ENCODE data around the gene IQCN. TPM values are rescaled to one million over a fixed set of nuclear protein-coding genes. Genes with fewer than 3 reads are reported as not detected.

Gene IQCN
- total and polyA plus RNA-seq, 2 donors (not counting 1 experiment from before 2014, with no cell fraction given) = 52.0 to 63.6 TPM

DNA sequence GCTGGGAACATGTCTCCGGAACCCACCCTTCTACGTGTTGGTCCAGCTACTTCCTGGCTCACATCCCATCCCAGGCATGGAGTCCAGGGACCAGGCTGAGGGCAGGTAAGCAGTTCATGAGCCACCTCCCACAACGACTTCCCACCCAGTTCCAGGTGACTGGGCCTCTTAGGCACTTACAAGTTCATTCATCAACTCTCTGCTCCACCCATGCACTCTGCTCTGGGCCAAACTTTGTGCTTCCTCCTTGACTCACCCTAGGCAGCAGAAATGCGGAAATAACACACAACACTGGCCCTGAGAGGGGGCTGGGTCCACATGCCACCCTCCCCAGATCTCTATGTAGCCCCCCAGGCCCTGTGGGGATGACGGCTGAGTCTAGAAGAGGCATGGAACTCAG, 20.5 kb downstream of the IQCN start:
- Histone ChIP-seq H3K9me3 (ENCODE audit: control extremely low read depth in 1 of 3, control insufficient read depth in 2 of 3, insufficient read depth in 1 of 3, low read length in 2 of 3) (peaks cover 0 to 12% (median 2%) of the 10 kb centered on the region in 3 donors), H3K9ac (ENCODE audit: low read length) (no peak overlapping the region), H3K27ac (ENCODE audit: low read length in 2 of 2) (no peak overlapping the region), H3K27me3 (replicated peaks in 1 of 4; ENCODE audit: control extremely low read depth in 1 of 4, control insufficient read depth in 3 of 4, insufficient read depth in 4 of 4, low read length in 3 of 4) (peaks cover 0 to 22% (median 2%) of the 10 kb centered on the region in 4 experiments), H3K4me3 (ENCODE audit: control extremely low read depth in 1 of 5, extremely low read depth in 1 of 5, insufficient read depth in 1 of 5, low read depth in 2 of 5, low read length in 4 of 5) (no peak overlapping the region), H3K4me1 (ENCODE audit: control insufficient read depth in 2 of 2, insufficient read depth in 2 of 2, low read length in 2 of 2) (peaks cover 28 to 38% of the 10 kb centered on the region in 2 donors), H3K36me3 (replicated peaks in 1 of 2; ENCODE audit: control extremely low read depth in 1 of 2, control insufficient read depth in 1 of 2, extremely low read depth in 1 of 2, insufficient read depth in 2 of 2, low read length in 1 of 2) (peaks cover 0 to 5% of the 10 kb centered on the region in 2 experiments), H3K79me2 (ENCODE audit: control insufficient read depth, insufficient read depth, low read length) (peaks cover 3% of the 10 kb centered on the region), H4K20me1 (ENCODE audit: control insufficient read depth, insufficient read depth, low read length, poor library complexity, severe bottlenecking) (peaks cover 21% of the 10 kb centered on the region), H3K4me2 (replicated peaks; ENCODE audit: low read depth, low read length, poor library complexity, severe bottlenecking) (peak overlapping the region; percentile 38), H2AFZ (ENCODE audit: insufficient read depth, low read depth, low read length, poor library complexity, severe bottlenecking) (no peak overlapping the region)
- DNase-seq = peak; percentile 74
- POLR2A ChIA-PET = interaction anchor here (0.7 to 1.5 kb wide), 3 partner anchors 17 to 75 kb away, joined by 3 to 5 read pairs (median 4); no protein-coding TSS in a partner anchor
- H3K4me1 Mint-ChIP-seq = peaks cover 29% of the 10 kb centered on the region
- peak overlapping the region; percentile 18 for H3K27ac Mint-ChIP-seq
- CTCF ChIA-PET = interaction anchor here (0.6 to 8.0 kb wide), 23 partner anchors 10 to 257 kb away, joined by 3 to 152 read pairs (median 7); partner anchors contain the start of genes ARRDC2, JUND, LSM4 and MPV17L2
- TF ChIP-seq, protein P1, sequence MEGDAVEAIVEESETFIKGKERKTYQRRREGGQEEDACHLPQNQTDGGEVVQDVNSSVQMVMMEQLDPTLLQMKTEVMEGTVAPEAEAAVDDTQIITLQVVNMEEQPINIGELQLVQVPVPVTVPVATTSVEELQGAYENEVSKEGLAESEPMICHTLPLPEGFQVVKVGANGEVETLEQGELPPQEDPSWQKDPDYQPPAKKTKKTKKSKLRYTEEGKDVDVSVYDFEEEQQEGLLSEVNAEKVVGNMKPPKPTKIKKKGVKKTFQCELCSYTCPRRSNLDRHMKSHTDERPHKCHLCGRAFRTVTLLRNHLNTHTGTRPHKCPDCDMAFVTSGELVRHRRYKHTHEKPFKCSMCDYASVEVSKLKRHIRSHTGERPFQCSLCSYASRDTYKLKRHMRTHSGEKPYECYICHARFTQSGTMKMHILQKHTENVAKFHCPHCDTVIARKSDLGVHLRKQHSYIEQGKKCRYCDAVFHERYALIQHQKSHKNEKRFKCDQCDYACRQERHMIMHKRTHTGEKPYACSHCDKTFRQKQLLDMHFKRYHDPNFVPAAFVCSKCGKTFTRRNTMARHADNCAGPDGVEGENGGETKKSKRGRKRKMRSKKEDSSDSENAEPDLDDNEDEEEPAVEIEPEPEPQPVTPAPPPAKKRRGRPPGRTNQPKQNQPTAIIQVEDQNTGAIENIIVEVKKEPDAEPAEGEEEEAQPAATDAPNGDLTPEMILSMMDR (IDR thresholded peaks at IDR 0.05) = no peak
- TF ChIP-seq EZH2 (IDR thresholded peaks at IDR 0.05; ENCODE audit: borderline replicate concordance, insufficient read depth, low read depth, low read length, poor library complexity, severe bottlenecking) = no peak
- peak overlapping the region; percentile 21 for H3K4me3 Mint-ChIP-seq
- WGBS (ENCODE audit: insufficient coverage) = 65% methylated on average over 4 of the region's 5 CpGs
- ATAC-seq (ENCODE audit: low read depth) = peak; percentile 71
- peaks cover 4% of the 10 kb centered on the region for H3K27me3 Mint-ChIP-seq
- H3K9me3 Mint-ChIP-seq (ENCODE audit: insufficient read depth) = no peaks in the 10 kb centered on the region
- intact Hi-C loops (cut with micrococcal nuclease) = loop anchor here (2.0 to 5.0 kb wide), 3 partner anchors 49 to 247 kb away; partner anchors contain the start of genes MAST3 and RAB3A

DNA sequence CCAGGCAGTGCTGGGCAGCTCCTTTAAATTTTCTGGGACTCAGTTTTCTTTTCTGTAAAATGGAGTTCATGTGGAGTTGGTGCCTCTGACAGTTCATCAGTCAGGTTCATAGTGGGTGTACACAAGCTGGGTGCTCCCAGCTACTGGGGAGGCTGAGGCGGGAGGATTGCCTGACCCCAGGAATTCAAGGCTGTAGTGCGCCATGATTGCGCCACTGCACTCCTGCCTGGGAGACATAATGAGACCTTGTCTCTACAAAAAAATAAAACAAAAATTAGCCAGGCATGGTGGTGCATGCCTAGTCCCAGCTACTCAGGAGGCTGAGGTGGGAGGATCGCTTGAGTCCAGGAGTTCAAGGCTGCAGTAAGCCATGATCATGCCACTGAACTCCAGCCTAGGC, 21.1 kb downstream of the IQCN start:
- Mint-ChIP-seq H3K4me3 (no peak overlapping the region), H3K27ac (no peak overlapping the region), H3K4me1 (peaks cover 29% of the 10 kb centered on the region), H3K9me3 (ENCODE audit: insufficient read depth) (no peaks in the 10 kb centered on the region), H3K27me3 (peaks cover 4% of the 10 kb centered on the region)
- Histone ChIP-seq H3K36me3 (replicated peaks in 1 of 2; ENCODE audit: control extremely low read depth in 1 of 2, control insufficient read depth in 1 of 2, extremely low read depth in 1 of 2, insufficient read depth in 2 of 2, low read length in 1 of 2) (peaks cover 0 to 5% of the 10 kb centered on the region in 2 experiments), H3K4me2 (replicated peaks; ENCODE audit: low read depth, low read length, poor library complexity, severe bottlenecking) (no peak overlapping the region), H3K4me1 (ENCODE audit: control insufficient read depth in 2 of 2, insufficient read depth in 2 of 2, low read length in 2 of 2) (peaks cover 28 to 38% of the 10 kb centered on the region in 2 donors), H3K4me3 (ENCODE audit: control extremely low read depth in 1 of 5, extremely low read depth in 1 of 5, insufficient read depth in 1 of 5, low read depth in 2 of 5, low read length in 4 of 5) (no peak overlapping the region), H3K9me3 (ENCODE audit: control extremely low read depth in 1 of 3, control insufficient read depth in 2 of 3, insufficient read depth in 1 of 3, low read length in 2 of 3) (peaks cover 0 to 12% (median 2%) of the 10 kb centered on the region in 3 donors), H2AFZ (ENCODE audit: insufficient read depth, low read depth, low read length, poor library complexity, severe bottlenecking) (no peak overlapping the region), H3K27ac (ENCODE audit: low read length in 2 of 2) (no peak overlapping the region), H3K27me3 (replicated peaks in 1 of 4; ENCODE audit: control extremely low read depth in 1 of 4, control insufficient read depth in 3 of 4, insufficient read depth in 4 of 4, low read length in 3 of 4) (peaks cover 0 to 22% (median 2%) of the 10 kb centered on the region in 4 experiments), H3K79me2 (ENCODE audit: control insufficient read depth, insufficient read depth, low read length) (peaks cover 3% of the 10 kb centered on the region), H3K9ac (ENCODE audit: low read length) (no peak overlapping the region), H4K20me1 (ENCODE audit: control insufficient read depth, insufficient read depth, low read length, poor library complexity, severe bottlenecking) (peaks cover 18% of the 10 kb centered on the region)
- CTCF ChIA-PET = interaction anchor here (0.5 to 8.0 kb wide), 28 partner anchors 9 to 315 kb away, joined by 3 to 152 read pairs (median 8); partner anchors contain the start of genes JUND, LSM4, MPV17L2 and RAB3A
- ATAC-seq (ENCODE audit: low read depth) (no peak), DNase-seq (no peak)
- intact Hi-C loops (cut with micrococcal nuclease) = loop anchor here (2.0 to 5.0 kb wide), 3 partner anchors 48 to 246 kb away; partner anchors contain the start of genes MAST3 and RAB3A
- 97% methylated on average over 4 of the region's 4 CpGs for WGBS (ENCODE audit: insufficient coverage)
- no peak for TF ChIP-seq EZH2 (IDR thresholded peaks at IDR 0.05; ENCODE audit: borderline replicate concordance, insufficient read depth, low read depth, low read length, poor library complexity, severe bottlenecking)
- TF ChIP-seq, protein P1 (IDR thresholded peaks at IDR 0.05) = no peak
- POLR2A ChIA-PET = interaction anchor here (0.7 to 1.8 kb wide), 5 partner anchors 10 to 742 kb away, joined by 3 to 7 read pairs (median 4); partner anchors contain the start of gene PGLS
